NCI-H1048 (cell line): ENCODE data around the gene TSHZ2.

Source experiments
- DNase-seq: peaks from one replicate; lab custom pipeline; 2025; lab: John Stamatoyannopoulos, UW

TSHZ2 gene

GRCh38 chr20:53210041-53210440 is 237.9 kb downstream of the TSHZ2 start:
- no peak for DNase-seq

- no peak for DNase-seq
These were observed 238.8 kb downstream of the TSHZ2 start for GRCh38 chr20:53210931-53211330.

GRCh38 chr20:53212018-53212417 is 239.9 kb downstream of the TSHZ2 start:
- DNase-seq = no peak

- DNase-seq = no peak
These were observed 242.2 kb downstream of the TSHZ2 start for GRCh38 chr20:53214392-53214791.

- DNase-seq = no peak
These were observed 243.0 kb downstream of the TSHZ2 start for GRCh38 chr20:53215166-53215565.

- no peak for DNase-seq
These were observed 244.3 kb downstream of the TSHZ2 start for GRCh38 chr20:53216478-53216855.

GRCh38 chr20:53216856-53217576 is 244.9 kb downstream of the TSHZ2 start:
- DNase-seq = peak; percentile 49

- DNase-seq = no peak
These were observed 248.5 kb downstream of the TSHZ2 start for GRCh38 chr20:53220482-53221307.

- DNase-seq = no peak
These were observed 249.6 kb downstream of the TSHZ2 start for GRCh38 chr20:53221731-53222130.

GRCh38 chr20:53222416-53222815 is 250.3 kb downstream of the TSHZ2 start:
- DNase-seq = no peak

- no peak for DNase-seq
These were observed 250.8 kb downstream of the TSHZ2 start for GRCh38 chr20:53222932-53223331.

GRCh38 chr20:53223626-53224172 is 251.5 kb downstream of the TSHZ2 start:
- DNase-seq = no peak

- no peak for DNase-seq
These were observed 252.7 kb downstream of the TSHZ2 start for GRCh38 chr20:53224851-53225250.

- DNase-seq = no peak
These were observed 254.7 kb downstream of the TSHZ2 start for GRCh38 chr20:53226826-53227225.

GRCh38 chr20:53227523-53227922 is 255.4 kb downstream of the TSHZ2 start:
- DNase-seq = no peak

GRCh38 chr20:53231061-53231460 is 258.9 kb downstream of the TSHZ2 start:
- DNase-seq = no peak

- DNase-seq = no peak
These were observed 265.3 kb downstream of the TSHZ2 start for GRCh38 chr20:53237461-53237860.

- DNase-seq = no peak
These were observed 266.0 kb downstream of the TSHZ2 start for GRCh38 chr20:53238121-53238660.

GRCh38 chr20:53243152-53243551 is 271.0 kb downstream of the TSHZ2 start:
- DNase-seq = no peak

GRCh38 chr20:53244711-53245110 is 272.6 kb downstream of the TSHZ2 start:
- no peak for DNase-seq

GRCh38 chr20:53245574-53245973 is 273.4 kb downstream of the TSHZ2 start:
- no peak for DNase-seq

GRCh38 chr20:53247468-53248103 is 275.4 kb downstream of the TSHZ2 start:
- DNase-seq = no peak
